Memory B cell (primary cell): Measurements from ENCODE around the gene FNDC3B.
A peak's percentile ranks its signal among the peaks of the same experiment; 100 is the strongest.
"Not testable (repeated sequence)": the region's sequence is repeated elsewhere in the genome, so short reads cannot be mapped to it uniquely, and the experiment has no call there.

Source experiments
- ATAC-seq: fragments of 150-1000 bp; cut with Tn5 transposase; 2 replicates; pipeline ENCODE4 v1.10.0; 2021; ENCODE audit warnings: low read depth, mild to moderate bottlenecking, moderate library complexity
- DNase-seq, 2 donors: peaks; one replicate each; pipeline ENCODE4 v3.0.0; 2022; ENCODE audit warnings: low spot score in 2 of 2
- H3K27ac Mint-ChIP-seq: one replicate; pipeline ENCODE4 v1.8.0; 2022; ENCODE audit warnings: mild to moderate bottlenecking, moderate library complexity, mixed read lengths
- H3K27me3 Mint-ChIP-seq: one replicate; pipeline ENCODE4 v1.8.0; 2022; ENCODE audit warnings: mixed read lengths
- H3K36me3 Mint-ChIP-seq: one replicate; pipeline ENCODE4 v1.8.0; 2022; ENCODE audit warnings: mild to moderate bottlenecking, mixed read lengths
- H3K4me1 Mint-ChIP-seq: one replicate; pipeline ENCODE4 v1.8.0; 2022; ENCODE audit warnings: mixed read lengths
- H3K4me3 Mint-ChIP-seq: one replicate; pipeline ENCODE4 v1.8.0; 2022; ENCODE audit warnings: mild to moderate bottlenecking, moderate library complexity, mixed read lengths
- H3K9me3 Mint-ChIP-seq: one replicate; pipeline ENCODE4 v1.8.0; 2022; ENCODE audit warnings: mixed read lengths

FNDC3B gene

GRCh38 chr3:172093581-172094443 lies 54.4 kb downstream of the FNDC3B start:
- ATAC-seq, H3K36me3 Mint-ChIP-seq, H3K4me3 Mint-ChIP-seq: not testable (repeated sequence)

GRCh38 chr3:172094621-172095557 lies 55.5 kb downstream of the FNDC3B start:
- H3K36me3 Mint-ChIP-seq: no peaks in the 10 kb centered on the region
- DNase-seq (no peak), ATAC-seq (no peak)
- H3K27me3 Mint-ChIP-seq: peaks cover 6% of the 10 kb centered on the region
- no peak overlapping the region for H3K4me3 Mint-ChIP-seq
- no peaks in the 10 kb centered on the region for H3K9me3 Mint-ChIP-seq
- H3K4me1 Mint-ChIP-seq: peaks cover 3% of the 10 kb centered on the region
- no peak overlapping the region for H3K27ac Mint-ChIP-seq

More at GRCh38 chr3:172093581-172094443, 54.4 kb downstream of the FNDC3B start:
- not testable (repeated sequence) for H3K4me1 Mint-ChIP-seq, H3K27me3 Mint-ChIP-seq, H3K9me3 Mint-ChIP-seq, H3K27ac Mint-ChIP-seq, DNase-seq

DNA sequence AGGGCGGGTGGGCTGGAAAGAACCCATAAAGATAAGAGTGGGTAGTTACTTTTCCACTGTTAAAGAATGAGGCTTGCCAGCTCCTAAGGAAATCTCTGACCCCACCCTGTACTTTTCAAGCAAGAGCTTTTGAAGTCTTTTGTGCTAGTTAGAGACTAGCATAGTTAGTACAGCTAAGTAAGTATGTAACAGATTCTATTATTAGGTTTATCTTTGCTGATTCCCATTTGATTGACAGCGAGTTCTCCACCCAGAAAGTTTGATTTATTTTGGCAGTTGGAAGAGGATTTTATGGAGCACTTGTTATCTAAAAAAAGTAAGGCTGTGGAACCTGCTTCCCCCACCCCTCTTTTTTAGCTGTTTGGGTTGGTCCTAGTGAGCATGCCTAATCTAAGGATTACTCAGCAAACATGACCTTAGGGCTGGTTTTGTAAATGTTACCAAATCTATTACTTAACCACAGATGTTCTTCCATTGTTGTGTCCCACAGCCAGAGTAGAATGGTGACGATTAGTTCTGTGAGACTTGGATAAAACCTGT lies 57.6 kb downstream of the FNDC3B start:
- Mint-ChIP-seq H3K4me3 (no peak overlapping the region), H3K4me1 (peaks cover 3% of the 10 kb centered on the region), H3K27me3 (peaks cover 4% of the 10 kb centered on the region), H3K9me3 (no peaks in the 10 kb centered on the region), H3K36me3 (no peaks in the 10 kb centered on the region), H3K27ac (no peak overlapping the region)
- no peak for ATAC-seq
- DNase-seq: no peak

DNA sequence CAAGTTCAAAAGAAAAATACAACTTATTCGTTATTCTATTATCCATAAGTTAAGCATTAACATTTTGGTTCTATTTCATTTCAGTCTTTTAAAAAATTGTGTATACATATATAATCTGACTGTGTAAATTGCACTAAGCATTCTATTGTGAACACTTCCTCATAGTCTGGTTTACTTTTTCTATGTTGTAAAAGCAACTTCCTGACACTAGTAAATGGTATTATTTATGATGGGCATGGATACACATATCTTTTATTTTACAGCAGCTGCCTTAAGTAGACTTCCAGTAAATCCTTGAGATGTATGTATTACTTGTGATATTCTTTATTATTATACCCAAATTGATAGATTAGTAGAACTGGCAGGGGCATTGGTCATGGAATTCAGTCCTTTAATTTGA lies 58.2 kb downstream of the FNDC3B start:
- DNase-seq (no peak), ATAC-seq (no peak)
- no peaks in the 10 kb centered on the region for H3K36me3 Mint-ChIP-seq
- peaks cover 6% of the 10 kb centered on the region for H3K27me3 Mint-ChIP-seq
- H3K4me3 Mint-ChIP-seq: no peak overlapping the region
- H3K4me1 Mint-ChIP-seq: peaks cover 9% of the 10 kb centered on the region
- H3K27ac Mint-ChIP-seq: no peak overlapping the region
- H3K9me3 Mint-ChIP-seq: no peaks in the 10 kb centered on the region

DNA sequence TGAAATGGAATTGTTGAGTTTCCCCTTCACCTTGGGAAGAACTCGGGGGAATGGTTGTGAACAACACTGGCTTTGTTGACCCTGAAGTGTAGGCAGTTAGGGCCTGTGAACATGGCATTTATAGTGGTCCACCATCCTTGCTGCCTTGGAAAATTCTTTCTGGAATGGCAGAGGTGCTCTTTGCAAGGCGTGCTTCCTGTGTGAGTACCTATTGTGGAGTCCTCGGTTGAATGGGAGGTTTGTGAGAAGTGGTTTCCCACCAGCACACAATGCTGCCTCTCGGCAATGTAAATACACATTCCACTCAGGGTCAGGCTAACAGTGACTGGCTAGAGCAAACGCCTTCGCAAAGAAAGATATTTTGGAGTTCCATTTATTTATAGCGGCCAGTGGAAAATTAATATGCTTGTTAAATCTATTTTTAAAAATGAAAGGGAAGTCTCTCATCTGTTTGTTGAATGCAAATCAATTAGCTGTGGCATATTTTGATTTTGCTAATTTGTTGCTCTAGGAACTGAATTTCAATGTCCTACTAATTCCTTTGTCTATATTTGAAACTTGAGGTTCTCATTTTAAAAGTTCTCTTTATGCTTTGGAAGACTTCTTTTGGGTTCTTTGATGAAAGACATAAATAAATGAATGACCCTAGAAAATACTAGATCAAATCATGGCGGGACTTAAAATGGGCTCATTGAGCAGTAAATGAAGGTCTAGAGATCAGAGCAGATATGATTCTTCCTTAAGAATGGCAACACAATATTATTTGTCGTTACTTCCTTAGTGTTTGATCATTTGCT lies 59.5 kb downstream of the FNDC3B start:
- ATAC-seq: no peak
- Mint-ChIP-seq H3K4me3 (no peak overlapping the region), H3K27ac (no peak overlapping the region), H3K36me3 (no peaks in the 10 kb centered on the region), H3K27me3 (peaks cover 6% of the 10 kb centered on the region), H3K4me1 (peaks cover 13% of the 10 kb centered on the region), H3K9me3 (no peaks in the 10 kb centered on the region)
- no peak for DNase-seq

DNA sequence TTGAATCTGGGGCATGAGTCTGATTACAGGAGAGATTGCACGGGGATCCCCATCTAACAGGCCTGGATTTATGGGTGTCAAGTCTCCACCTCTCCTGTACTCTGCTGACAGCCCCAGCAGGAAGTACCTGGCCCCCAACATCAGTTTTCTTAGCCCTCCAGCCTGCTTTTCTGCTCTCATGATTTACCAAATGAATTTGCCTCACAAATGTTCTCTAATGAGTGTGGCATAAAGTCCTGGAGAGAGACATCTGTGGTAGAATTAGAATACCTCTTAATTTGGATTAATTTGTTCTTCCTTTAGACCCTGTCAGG lies 60.1 kb downstream of the FNDC3B start:
- Mint-ChIP-seq H3K9me3 (no peaks in the 10 kb centered on the region), H3K4me1 (peaks cover 13% of the 10 kb centered on the region), H3K4me3 (no peak overlapping the region), H3K27me3 (peaks cover 7% of the 10 kb centered on the region), H3K36me3 (peaks cover under 1% of the 10 kb centered on the region), H3K27ac (no peak overlapping the region)
- ATAC-seq (no peak), DNase-seq (no peak)

DNA sequence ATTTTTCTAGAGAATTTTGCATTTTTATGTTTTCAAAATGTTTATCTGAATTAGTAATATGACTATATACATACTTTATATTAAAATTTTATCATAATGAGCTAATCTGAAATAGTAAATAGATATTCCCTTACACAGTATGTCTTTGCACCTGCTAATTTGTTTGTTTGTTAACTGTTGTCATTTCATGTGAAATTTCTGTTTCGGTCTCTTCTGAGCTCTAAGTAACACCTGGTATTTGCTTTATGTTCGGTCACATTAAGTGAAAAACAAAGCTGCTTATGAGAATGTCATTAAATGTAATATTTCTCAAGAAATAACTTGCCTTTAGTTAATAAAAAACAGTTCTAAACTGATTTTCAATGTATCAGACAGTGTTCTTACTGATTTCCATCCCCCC lies 61.1 kb downstream of the FNDC3B start:
- H3K36me3 Mint-ChIP-seq: peaks cover 2% of the 10 kb centered on the region
- no peak overlapping the region for H3K27ac Mint-ChIP-seq
- peaks cover 10% of the 10 kb centered on the region for H3K4me1 Mint-ChIP-seq
- ATAC-seq (no peak), DNase-seq (no peak)
- no peaks in the 10 kb centered on the region for H3K9me3 Mint-ChIP-seq
- peaks cover 4% of the 10 kb centered on the region for H3K27me3 Mint-ChIP-seq
- H3K4me3 Mint-ChIP-seq: no peak overlapping the region

DNA sequence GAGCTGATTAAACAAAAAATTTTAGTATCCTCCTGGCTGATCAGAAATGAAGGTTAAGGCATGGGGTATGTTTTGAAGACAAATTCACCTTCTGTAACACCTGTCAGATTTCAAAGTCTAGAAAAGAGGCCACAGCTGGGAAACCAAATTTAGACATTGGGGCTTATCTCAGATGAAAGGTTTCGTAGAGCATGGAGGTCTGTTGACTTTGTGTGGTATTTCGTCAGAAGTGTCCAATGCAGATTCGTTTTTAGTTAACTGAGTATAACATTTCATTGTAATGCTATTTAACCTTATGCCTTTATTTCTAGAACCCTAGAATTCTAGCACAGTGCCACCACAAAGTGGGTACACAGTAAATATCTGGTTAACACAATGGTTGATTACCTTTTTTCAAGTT lies 61.7 kb downstream of the FNDC3B start:
- Mint-ChIP-seq H3K27me3 (peaks cover 4% of the 10 kb centered on the region), H3K36me3 (peaks cover 2% of the 10 kb centered on the region), H3K27ac (no peak overlapping the region), H3K4me3 (no peak overlapping the region), H3K9me3 (no peaks in the 10 kb centered on the region), H3K4me1 (peaks cover 10% of the 10 kb centered on the region)
- ATAC-seq (no peak), DNase-seq (no peak)

DNA sequence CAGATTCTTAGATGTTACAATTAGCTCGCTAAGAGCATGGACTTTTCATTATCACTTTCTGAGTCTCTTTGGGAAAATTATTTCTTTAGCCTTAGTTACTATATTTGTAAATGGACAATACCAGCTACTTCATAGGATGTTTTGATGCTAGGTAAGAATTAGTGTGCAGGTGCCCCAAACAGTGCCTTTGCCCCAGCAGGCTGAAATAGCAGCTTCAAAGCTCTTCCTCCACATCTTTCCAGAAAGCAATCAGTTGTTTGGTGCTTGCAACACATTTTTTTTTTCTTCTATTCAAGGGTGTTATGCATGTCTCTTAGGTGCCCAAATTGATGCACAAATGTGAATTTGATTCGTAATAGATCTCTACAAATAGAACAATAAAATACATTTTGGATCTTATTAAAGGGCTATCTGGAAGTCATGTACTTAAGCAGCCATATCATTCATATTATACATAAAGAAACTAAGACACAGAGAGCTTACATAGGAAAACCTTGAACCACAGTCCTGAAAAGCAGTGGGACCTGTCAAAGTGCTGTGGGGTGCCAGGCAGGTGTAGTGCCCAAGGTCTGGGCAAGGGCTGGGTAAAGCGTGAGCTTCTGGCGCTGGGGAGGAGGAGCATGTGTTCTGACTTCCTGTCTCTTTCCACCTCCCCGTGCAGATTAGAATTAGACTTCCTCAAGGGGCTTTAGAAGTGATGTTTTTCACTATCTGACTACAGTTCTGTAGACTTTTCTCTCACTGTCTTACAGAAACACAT lies 62.9 kb downstream of the FNDC3B start:
- no peaks in the 10 kb centered on the region for H3K9me3 Mint-ChIP-seq
- H3K36me3 Mint-ChIP-seq: peaks cover 2% of the 10 kb centered on the region
- no peak overlapping the region for H3K27ac Mint-ChIP-seq
- H3K4me1 Mint-ChIP-seq: peaks cover 16% of the 10 kb centered on the region
- ATAC-seq (peak; percentile 62), DNase-seq (peak in 1 of 2 donors; percentile 5)
- no peak overlapping the region for H3K4me3 Mint-ChIP-seq
- H3K27me3 Mint-ChIP-seq: peaks cover 4% of the 10 kb centered on the region

- no peak overlapping the region for H3K27ac Mint-ChIP-seq
- no peak overlapping the region for H3K4me3 Mint-ChIP-seq
- no peak for ATAC-seq
- H3K36me3 Mint-ChIP-seq: peaks cover 2% of the 10 kb centered on the region
- no peak for DNase-seq
- no peaks in the 10 kb centered on the region for H3K9me3 Mint-ChIP-seq
- H3K4me1 Mint-ChIP-seq: peaks cover 21% of the 10 kb centered on the region
- peaks cover 6% of the 10 kb centered on the region for H3K27me3 Mint-ChIP-seq
Observed at GRCh38 chr3:172102883-172103310, 63.5 kb downstream of the FNDC3B start.

DNA sequence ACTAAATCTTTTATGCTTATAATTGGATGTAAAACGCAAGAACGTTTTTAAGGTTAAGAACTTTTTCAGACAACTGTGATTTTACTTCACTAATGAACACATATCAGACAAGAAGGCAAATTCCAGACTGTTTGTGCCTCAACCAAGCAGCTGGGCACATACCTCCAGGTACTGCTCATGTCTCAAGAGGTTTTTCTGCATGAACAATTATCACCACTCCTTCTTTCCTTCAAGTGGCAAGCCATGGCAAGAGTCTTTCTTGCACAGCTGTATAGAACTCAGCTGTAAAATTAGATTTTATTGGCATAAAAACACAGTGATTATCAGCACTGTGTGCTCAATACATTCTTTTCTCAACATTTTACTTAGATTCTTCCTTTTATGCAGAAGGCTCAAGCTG lies 64.3 kb downstream of the FNDC3B start:
- no peak for DNase-seq
- Mint-ChIP-seq H3K4me3 (no peak overlapping the region), H3K36me3 (peaks cover 2% of the 10 kb centered on the region)

DNA sequence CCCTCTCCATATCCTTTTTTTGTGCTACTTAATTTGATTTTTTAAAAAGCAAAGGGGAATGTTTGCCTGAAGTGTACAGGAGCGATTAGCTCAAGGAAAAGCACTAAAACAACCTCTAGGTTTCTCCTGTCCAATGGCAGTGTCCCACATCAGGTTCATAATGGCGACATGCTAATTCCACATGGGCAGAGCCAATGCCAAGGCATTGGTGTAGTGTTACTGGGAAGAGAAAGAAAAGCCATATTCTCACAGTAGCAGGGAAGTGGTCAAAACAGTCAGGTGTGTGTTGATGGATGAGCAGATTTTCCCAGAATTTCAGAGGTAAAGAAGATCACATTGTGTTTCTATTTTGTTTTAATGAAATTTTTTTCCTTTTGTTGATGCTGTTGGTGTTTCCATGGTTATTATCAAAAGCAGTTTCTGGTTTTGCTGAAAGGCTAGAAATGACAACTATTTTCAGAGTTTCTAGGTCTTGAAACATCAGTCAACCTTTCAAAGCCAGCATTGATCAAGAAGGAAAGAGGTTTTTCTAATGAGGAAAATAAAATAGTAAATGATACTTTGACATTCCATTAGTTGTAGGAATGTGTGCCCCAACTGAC lies 65.2 kb downstream of the FNDC3B start:
- Mint-ChIP-seq H3K27me3 (peaks cover 8% of the 10 kb centered on the region), H3K27ac (no peak overlapping the region), H3K4me3 (no peak overlapping the region), H3K9me3 (no peaks in the 10 kb centered on the region), H3K36me3 (peaks cover 2% of the 10 kb centered on the region), H3K4me1 (peaks cover 24% of the 10 kb centered on the region)
- no peak for DNase-seq
- ATAC-seq: no peak

More for the DNA sequence above, 64.3 kb downstream of the FNDC3B start:
- ATAC-seq: no peak
- Mint-ChIP-seq H3K4me1 (peaks cover 24% of the 10 kb centered on the region), H3K27me3 (peaks cover 6% of the 10 kb centered on the region), H3K9me3 (no peaks in the 10 kb centered on the region), H3K27ac (no peak overlapping the region)
